Trophoblast cell (in vitro differentiated cells and primary cell): ENCODE data around the gene RB1.
A peak's percentile ranks its signal among the peaks of the same experiment; 100 is the strongest.

Source experiments
- DNase-seq, 2 donors: peaks; one replicate each; pipeline ENCODE4 v3.0.0-alpha.2; 2016
- H2AFZ ChIP-seq: 2 replicates; pipeline ENCODE4 v1.6.1; 2013; ENCODE audit warnings: low read length, moderate library complexity, mild to moderate bottlenecking; ENCODE audit not compliant: insufficient read depth, poor library complexity
- H2AK5ac ChIP-seq: 2 replicates; pipeline ENCODE4 v1.6.1; 2013; ENCODE audit warnings: mild to moderate bottlenecking, low read length
- H2BK120ac ChIP-seq: 2 replicates; pipeline ENCODE4 v1.6.1; 2013; ENCODE audit warnings: low read length, mild to moderate bottlenecking, moderate library complexity; ENCODE audit not compliant: insufficient read depth, poor library complexity
- H2BK12ac ChIP-seq: 2 replicates; pipeline ENCODE4 v1.6.1; 2013; ENCODE audit warnings: mild to moderate bottlenecking, low read length, moderate library complexity
- H2BK5ac ChIP-seq: 2 replicates; pipeline ENCODE4 v1.6.1; 2013; ENCODE audit warnings: low read length, low read depth, moderate library complexity, mild to moderate bottlenecking; ENCODE audit not compliant: poor library complexity
- H3K14ac ChIP-seq: 2 replicates; pipeline ENCODE4 v1.6.1; 2013; ENCODE audit warnings: mild to moderate bottlenecking, low read length
- H3K18ac ChIP-seq: 2 replicates; pipeline ENCODE4 v1.6.1; 2013; ENCODE audit warnings: mild to moderate bottlenecking, low read length
- H3K23ac ChIP-seq: 2 replicates; pipeline ENCODE4 v1.6.1; 2013; ENCODE audit warnings: low read length
- H3K27ac ChIP-seq: 2 replicates; pipeline ENCODE4 v1.5.1; 2013; ENCODE audit warnings: low read depth, mild to moderate bottlenecking, inconsistent platforms, low read length, moderate library complexity
- H3K27me3 ChIP-seq: 2 replicates; pipeline ENCODE4 v1.6.1; 2013; ENCODE audit warnings: inconsistent platforms, mild to moderate bottlenecking, low read length, moderate library complexity; ENCODE audit not compliant: insufficient read depth
- H3K36me3 ChIP-seq, 2 experiments: 1 replicate in 1 of 2; 2 replicates in 1 of 2; pipeline ENCODE4 v1.6.1; 2013; ENCODE audit warnings: low read length in 2 of 2, mild to moderate bottlenecking in 2 of 2, moderate library complexity in 1 of 2; ENCODE audit not compliant: insufficient read depth in 2 of 2, control insufficient read depth in 1 of 2
- H3K4ac ChIP-seq: 2 replicates; pipeline ENCODE4 v1.6.1; 2013; ENCODE audit warnings: low read depth, mild to moderate bottlenecking, low read length, moderate library complexity
- H3K4me1 ChIP-seq, 2 experiments: 1 replicate in 1 of 2; 2 replicates in 1 of 2; pipeline ENCODE4 v1.6.1; 2013; ENCODE audit warnings: low read length in 2 of 2, mild to moderate bottlenecking in 2 of 2, moderate library complexity in 1 of 2; ENCODE audit not compliant: insufficient read depth in 2 of 2, control insufficient read depth in 1 of 2
- H3K4me2 ChIP-seq: 2 replicates; pipeline ENCODE4 v1.6.1; 2013; ENCODE audit warnings: inconsistent platforms, mild to moderate bottlenecking, low read length, moderate library complexity
- H3K4me3 ChIP-seq: 2 replicates; pipeline ENCODE4 v1.5.1; 2013; ENCODE audit warnings: mild to moderate bottlenecking, low read depth, low read length, inconsistent platforms
- H3K79me1 ChIP-seq: one replicate; pipeline ENCODE4 v1.6.1; 2013; ENCODE audit warnings: low read length
- H3K79me2 ChIP-seq: 2 replicates; pipeline ENCODE4 v1.6.1; 2013; ENCODE audit warnings: low read length, mild to moderate bottlenecking; ENCODE audit not compliant: control insufficient read depth, insufficient read depth, poor library complexity
- H3K9ac ChIP-seq: 2 replicates; pipeline ENCODE4 v1.6.1; 2013; ENCODE audit warnings: mild to moderate bottlenecking, low read length
- H3K9me3 ChIP-seq: 2 replicates; pipeline ENCODE4 v1.6.1; 2013; ENCODE audit warnings: low read depth, mild to moderate bottlenecking, control low read depth, inconsistent platforms, low read length; ENCODE audit not compliant: insufficient read depth
- H4K12ac ChIP-seq: 2 replicates; pipeline ENCODE4 v1.6.1; 2013; ENCODE audit warnings: low read depth, mild to moderate bottlenecking, low read length, moderate library complexity
- H4K8ac ChIP-seq: 2 replicates; pipeline ENCODE4 v1.6.1; 2013; ENCODE audit warnings: low read depth, mild to moderate bottlenecking, low read length, moderate library complexity
- H4K91ac ChIP-seq: one replicate; pipeline ENCODE4 v1.6.1; 2013; ENCODE audit warnings: low read depth, mild to moderate bottlenecking, low read length, moderate library complexity
- WGBS: extraction: QIAGEN DNeasy Blood & Tissue Kit; methylation state at CpG from one replicate; pipeline ENCODE4 v1.1.7; 2013; ENCODE audit warnings: missing lambda C conversion rate; ENCODE audit not compliant: insufficient read length, insufficient coverage; ENCODE audit errors: extremely low coverage; 5-methylcytosine and 5-hydroxymethylcytosine counted together

The RB1 gene

GRCh38 chr13:48504606-48505005, 201.1 kb downstream of the RB1 start:
- H4K8ac ChIP-seq = no peak overlapping the region
- no peak overlapping the region for H3K23ac ChIP-seq
- no peak overlapping the region for H3K4me3 ChIP-seq
- no peak overlapping the region for H2AFZ ChIP-seq
- H3K14ac ChIP-seq = no peak overlapping the region
- no peak overlapping the region for H3K4me2 ChIP-seq
- no peak overlapping the region for H2BK5ac ChIP-seq
- H3K79me1 ChIP-seq = no peaks in the 10 kb centered on the region
- no peak overlapping the region for H3K18ac ChIP-seq
- no peak overlapping the region for H2BK12ac ChIP-seq
- no peak overlapping the region for H3K27ac ChIP-seq
- H2BK120ac ChIP-seq = no peak overlapping the region
- no peak overlapping the region for H3K4ac ChIP-seq
- no CpG with 5 or more reads among the region's 8 CpGs for WGBS
- H3K79me2 ChIP-seq = no peaks in the 10 kb centered on the region
- H4K12ac ChIP-seq = no peak overlapping the region
- H3K36me3 ChIP-seq = peaks cover 0 to 2% of the 10 kb centered on the region in 2 experiments
- H3K27me3 ChIP-seq = no peaks in the 10 kb centered on the region
- H3K9me3 ChIP-seq = no peaks in the 10 kb centered on the region
- no peak overlapping the region for H4K91ac ChIP-seq
- H2AK5ac ChIP-seq = no peak overlapping the region
- no peak overlapping the region for H3K9ac ChIP-seq
- DNase-seq = no peak
- H3K4me1 ChIP-seq = no peaks in the 10 kb centered on the region

GRCh38 chr13:48505012-48505411, 201.5 kb downstream of the RB1 start:
- Histone ChIP-seq H4K12ac (no peak overlapping the region), H3K4ac (no peak overlapping the region), H2BK5ac (no peak overlapping the region), H4K8ac (no peak overlapping the region), H3K27ac (no peak overlapping the region), H4K91ac (no peak overlapping the region), H3K79me2 (no peaks in the 10 kb centered on the region), H3K23ac (no peak overlapping the region), H3K4me1 (no peaks in the 10 kb centered on the region), H3K4me2 (no peak overlapping the region), H3K9me3 (no peaks in the 10 kb centered on the region), H3K36me3 (peaks cover 0 to 2% of the 10 kb centered on the region in 2 experiments), H3K14ac (no peak overlapping the region), H3K18ac (no peak overlapping the region), H3K79me1 (no peaks in the 10 kb centered on the region), H3K27me3 (no peaks in the 10 kb centered on the region), H3K9ac (no peak overlapping the region), H2BK12ac (no peak overlapping the region), H2AFZ (no peak overlapping the region), H3K4me3 (no peak overlapping the region), H2AK5ac (no peak overlapping the region), H2BK120ac (no peak overlapping the region)
- WGBS = no CpG with 5 or more reads among the region's 4 CpGs
- no peak for DNase-seq

- Histone ChIP-seq H3K9me3 (no peaks in the 10 kb centered on the region), H3K9ac (no peak overlapping the region), H4K8ac (no peak overlapping the region), H3K23ac (no peak overlapping the region), H4K12ac (no peak overlapping the region), H3K4ac (no peak overlapping the region), H3K27me3 (no peaks in the 10 kb centered on the region), H2BK120ac (no peak overlapping the region), H3K27ac (no peak overlapping the region), H4K91ac (no peak overlapping the region), H3K18ac (no peak overlapping the region), H3K36me3 (peaks cover 0 to 2% of the 10 kb centered on the region in 2 experiments), H2AK5ac (no peak overlapping the region), H3K14ac (no peak overlapping the region), H2AFZ (no peak overlapping the region), H2BK5ac (no peak overlapping the region), H3K4me1 (no peaks in the 10 kb centered on the region), H2BK12ac (no peak overlapping the region), H3K79me2 (no peaks in the 10 kb centered on the region), H3K4me3 (no peak overlapping the region), H3K79me1 (no peaks in the 10 kb centered on the region), H3K4me2 (no peak overlapping the region)
- no CpG with 5 or more reads among the region's 11 CpGs for WGBS
- DNase-seq = peak in 1 of 2 donors; percentile 20
Observed at GRCh38 chr13:48505597-48506091, 202.1 kb downstream of the RB1 start.

GRCh38 chr13:48506092-48506701, 202.6 kb downstream of the RB1 start:
- Histone ChIP-seq H4K12ac (no peak overlapping the region), H3K4me1 (no peaks in the 10 kb centered on the region), H3K27ac (no peak overlapping the region), H2AFZ (no peak overlapping the region), H3K14ac (no peak overlapping the region), H3K79me1 (no peaks in the 10 kb centered on the region), H3K23ac (no peak overlapping the region), H4K8ac (no peak overlapping the region), H2BK12ac (no peak overlapping the region), H3K4ac (no peak overlapping the region), H2AK5ac (no peak overlapping the region), H4K91ac (no peak overlapping the region), H2BK5ac (no peak overlapping the region), H3K36me3 (peaks cover 0 to 2% of the 10 kb centered on the region in 2 experiments), H3K18ac (no peak overlapping the region), H2BK120ac (no peak overlapping the region), H3K27me3 (no peaks in the 10 kb centered on the region), H3K4me2 (no peak overlapping the region), H3K9me3 (no peaks in the 10 kb centered on the region), H3K79me2 (no peaks in the 10 kb centered on the region), H3K4me3 (no peak overlapping the region), H3K9ac (no peak overlapping the region)
- no CpG with 5 or more reads among the region's 14 CpGs for WGBS
- DNase-seq = no peak
